ENCODE measurements around the gene CNOT4. TPM values are rescaled to one million over a fixed set of nuclear protein-coding genes. Genes with fewer than 3 reads are reported as not detected.

The CNOT4 gene
- total RNA-seq, 2 experiments from 2014 or later = 24.0 to 29.8 TPM

DNA sequence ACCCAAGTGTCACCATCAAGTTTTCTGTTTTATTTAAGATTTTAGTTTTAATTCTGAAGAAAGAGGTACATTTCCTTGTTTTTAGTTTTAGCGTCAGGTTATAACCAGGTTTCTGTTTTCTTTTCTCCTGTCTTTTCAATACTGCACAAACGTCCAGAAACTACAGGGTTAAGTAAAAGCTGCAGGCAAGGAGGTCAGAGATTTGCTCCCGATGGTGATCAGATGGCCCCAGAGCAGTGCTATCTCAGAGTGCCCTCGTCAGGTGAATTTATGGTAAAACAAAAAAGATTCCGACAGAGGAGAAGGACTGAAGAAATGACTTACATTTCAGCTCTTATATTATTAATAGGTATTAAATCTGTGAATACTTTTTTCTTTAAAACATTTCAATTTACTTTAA lies 148.1 kb downstream of the CNOT4 start:
- Mint-ChIP-seq H3K27ac (no peak overlapping the region), H3K36me3 (ENCODE audit: low read depth) (peaks cover 37% of the 10 kb centered on the region), H3K4me3 (no peak overlapping the region), H3K27me3 (no peaks in the 10 kb centered on the region), H3K4me1 (ENCODE audit: low read depth) (no peaks in the 10 kb centered on the region), H3K9me3 (no peaks in the 10 kb centered on the region)
- TF ChIP-seq, protein P1, sequence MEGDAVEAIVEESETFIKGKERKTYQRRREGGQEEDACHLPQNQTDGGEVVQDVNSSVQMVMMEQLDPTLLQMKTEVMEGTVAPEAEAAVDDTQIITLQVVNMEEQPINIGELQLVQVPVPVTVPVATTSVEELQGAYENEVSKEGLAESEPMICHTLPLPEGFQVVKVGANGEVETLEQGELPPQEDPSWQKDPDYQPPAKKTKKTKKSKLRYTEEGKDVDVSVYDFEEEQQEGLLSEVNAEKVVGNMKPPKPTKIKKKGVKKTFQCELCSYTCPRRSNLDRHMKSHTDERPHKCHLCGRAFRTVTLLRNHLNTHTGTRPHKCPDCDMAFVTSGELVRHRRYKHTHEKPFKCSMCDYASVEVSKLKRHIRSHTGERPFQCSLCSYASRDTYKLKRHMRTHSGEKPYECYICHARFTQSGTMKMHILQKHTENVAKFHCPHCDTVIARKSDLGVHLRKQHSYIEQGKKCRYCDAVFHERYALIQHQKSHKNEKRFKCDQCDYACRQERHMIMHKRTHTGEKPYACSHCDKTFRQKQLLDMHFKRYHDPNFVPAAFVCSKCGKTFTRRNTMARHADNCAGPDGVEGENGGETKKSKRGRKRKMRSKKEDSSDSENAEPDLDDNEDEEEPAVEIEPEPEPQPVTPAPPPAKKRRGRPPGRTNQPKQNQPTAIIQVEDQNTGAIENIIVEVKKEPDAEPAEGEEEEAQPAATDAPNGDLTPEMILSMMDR (IDR thresholded peaks at IDR 0.05) = no peak
- ChIA-PET CTCF (interaction anchor here (0.5 kb wide), 1 partner anchor 82 kb away, joined by 3 read pairs; no protein-coding TSS in a partner anchor), POLR2A (no interaction called here)
- Histone ChIP-seq H3K27me3 (ENCODE audit: control insufficient read depth in 1 of 2, insufficient read depth in 2 of 2, low read length in 2 of 2) (no peaks in the 10 kb centered on the region), H3K4me3 (ENCODE audit: low read length) (no peak overlapping the region), H3K9me3 (ENCODE audit: control insufficient read depth in 1 of 2, insufficient read depth in 1 of 2, low read length in 2 of 2) (no peaks in the 10 kb centered on the region), H3K36me3 (ENCODE audit: insufficient read depth, low read length) (peaks cover 14% of the 10 kb centered on the region), H3K4me1 (ENCODE audit: insufficient read depth, low read length) (no peaks in the 10 kb centered on the region), H3K27ac (ENCODE audit: low read depth in 1 of 2, low read length in 2 of 2) (no peak overlapping the region)
- intact Hi-C loops (cut with DNase I, micrococcal nuclease) = no loop called here
- DNase-seq (no peak), ATAC-seq (ENCODE audit: poor library complexity) (no peak)

DNA sequence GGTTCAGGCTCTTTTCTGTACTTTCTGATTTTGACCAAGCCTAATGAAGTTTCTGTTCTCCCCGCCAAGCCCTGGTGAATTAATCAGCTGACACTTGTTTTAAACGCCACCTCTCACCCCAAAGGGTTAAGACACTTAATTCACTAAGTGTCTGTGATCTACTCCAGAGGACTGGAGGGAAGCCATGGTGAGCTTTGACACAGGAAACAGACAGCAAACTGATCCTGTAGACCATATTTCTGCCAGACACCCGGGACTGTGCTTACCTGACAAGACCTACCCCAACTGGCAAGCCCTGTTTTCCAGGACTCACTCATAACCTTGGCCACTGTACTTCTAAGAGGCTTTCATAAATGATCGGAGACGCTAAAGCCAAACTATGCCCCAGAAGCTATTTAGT lies 150.3 kb downstream of the CNOT4 start:
- TF ChIP-seq, protein P1 (IDR thresholded peaks at IDR 0.05) = no peak
- DNase-seq (no peak), ATAC-seq (ENCODE audit: poor library complexity) (no peak)
- Mint-ChIP-seq H3K27me3 (no peaks in the 10 kb centered on the region), H3K4me3 (no peak overlapping the region), H3K4me1 (ENCODE audit: low read depth) (no peaks in the 10 kb centered on the region), H3K27ac (no peak overlapping the region), H3K36me3 (ENCODE audit: low read depth) (peaks cover 29% of the 10 kb centered on the region), H3K9me3 (no peaks in the 10 kb centered on the region)
- ChIA-PET POLR2A (no interaction called here), CTCF (no interaction called here)
- no peak overlapping the region for H3K4me3 ChIP-seq (ENCODE audit: low read length)
- no peaks in the 10 kb centered on the region for H3K9me3 ChIP-seq (ENCODE audit: control insufficient read depth in 1 of 2, insufficient read depth in 1 of 2, low read length in 2 of 2)
- H3K27ac ChIP-seq (ENCODE audit: low read depth in 1 of 2, low read length in 2 of 2) = no peak overlapping the region
- H3K36me3 ChIP-seq (ENCODE audit: insufficient read depth, low read length) = peaks cover 14% of the 10 kb centered on the region
- no peaks in the 10 kb centered on the region for H3K4me1 ChIP-seq (ENCODE audit: insufficient read depth, low read length)
- H3K27me3 ChIP-seq (ENCODE audit: control insufficient read depth in 1 of 2, insufficient read depth in 2 of 2, low read length in 2 of 2) = no peaks in the 10 kb centered on the region
- intact Hi-C loops (cut with DNase I, micrococcal nuclease) = no loop called here

DNA sequence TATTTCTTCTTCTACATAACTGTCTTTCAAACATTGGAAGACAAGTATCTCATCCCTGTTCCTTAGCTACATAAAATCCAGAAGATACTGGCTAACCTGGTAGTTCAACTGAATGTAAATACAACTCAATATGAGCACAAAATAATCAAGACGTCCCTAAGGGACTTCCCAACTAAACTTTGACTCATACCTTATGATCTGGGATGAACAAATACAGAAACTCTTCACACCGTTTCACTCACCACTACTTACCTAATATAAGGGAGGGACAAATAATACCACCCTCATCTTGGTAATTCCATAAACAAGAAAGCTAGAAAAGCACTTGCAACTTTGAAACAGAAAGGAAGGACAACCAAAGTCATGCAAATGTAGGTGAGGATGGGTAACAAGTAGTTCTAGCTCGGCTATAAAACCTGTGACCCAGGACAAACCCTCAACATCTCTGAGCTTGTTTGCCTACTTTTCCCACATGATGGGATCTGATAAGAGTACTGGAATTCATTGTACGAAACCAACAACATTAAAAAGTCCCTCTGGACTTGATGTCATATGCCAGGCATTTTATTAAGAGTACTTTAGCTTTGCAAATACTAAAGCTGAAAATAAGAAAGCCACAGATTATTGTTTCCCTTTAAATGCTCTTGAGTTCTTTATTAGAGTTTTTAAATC lies 154.4 kb downstream of the CNOT4 start:
- Mint-ChIP-seq H3K4me3 (no peak overlapping the region), H3K27ac (no peak overlapping the region), H3K36me3 (ENCODE audit: low read depth) (peaks cover 6% of the 10 kb centered on the region), H3K4me1 (ENCODE audit: low read depth) (no peaks in the 10 kb centered on the region), H3K27me3 (no peaks in the 10 kb centered on the region), H3K9me3 (no peaks in the 10 kb centered on the region)
- Histone ChIP-seq H3K4me1 (ENCODE audit: insufficient read depth, low read length) (no peaks in the 10 kb centered on the region), H3K4me3 (ENCODE audit: low read length) (no peak overlapping the region), H3K27ac (ENCODE audit: low read depth in 1 of 2, low read length in 2 of 2) (no peak overlapping the region), H3K36me3 (ENCODE audit: insufficient read depth, low read length) (no peaks in the 10 kb centered on the region), H3K27me3 (ENCODE audit: control insufficient read depth in 1 of 2, insufficient read depth in 2 of 2, low read length in 2 of 2) (no peaks in the 10 kb centered on the region), H3K9me3 (ENCODE audit: control insufficient read depth in 1 of 2, insufficient read depth in 1 of 2, low read length in 2 of 2) (no peaks in the 10 kb centered on the region)
- intact Hi-C loops (cut with DNase I, micrococcal nuclease) = no loop called here
- ChIA-PET CTCF (no interaction called here), POLR2A (no interaction called here)
- DNase-seq (no peak), ATAC-seq (ENCODE audit: poor library complexity) (no peak)
- TF ChIP-seq, protein P1 (IDR thresholded peaks at IDR 0.05) = no peak

All from CD4-positive, alpha-beta T cell (primary cell).